Smooth muscle cell (in vitro differentiated cells): ENCODE data around the gene SLF2. TPM values are rescaled to one million over a fixed set of nuclear protein-coding genes. Genes with fewer than 3 reads are reported as not detected.

Experiments
- DNase-seq: peaks from one replicate; lab custom pipeline; 2025; ENCODE audit not compliant: unreplicated experiment; lab: John Stamatoyannopoulos, UW
- H2AFZ ChIP-seq: fragments of 200-600 bp; sonication (generic); 2 replicates; pipeline ENCODE4 v1.6.0; 2016; ENCODE audit warnings: antibody characterized with exemption, low read depth, mild to moderate bottlenecking
- H3F3A ChIP-seq: fragments of 200-600 bp; sonication (generic); 2 replicates; pipeline ENCODE4 v1.6.0; 2017; ENCODE audit warnings: antibody characterized with exemption, low read depth
- H3K27ac ChIP-seq: fragments of 200-600 bp; sonication (generic); 2 replicates; pipeline ENCODE4 v1.5.1; 2016; ENCODE audit warnings: low read depth, mild to moderate bottlenecking
- H3K27me3 ChIP-seq: fragments of 200-600 bp; sonication (generic); 2 replicates; pipeline ENCODE4 v1.6.1; 2016; ENCODE audit warnings: low read depth, mild to moderate bottlenecking
- H3K36me3 ChIP-seq: fragments of 200-600 bp; sonication (generic); 2 replicates; pipeline ENCODE4 v1.5.1; 2016; ENCODE audit warnings: low read depth
- H3K4me1 ChIP-seq: fragments of 200-600 bp; sonication (generic); 2 replicates; pipeline ENCODE4 v1.5.1; 2016; ENCODE audit warnings: low read depth
- H3K4me2 ChIP-seq: fragments of 200-600 bp; sonication (generic); 2 replicates; pipeline ENCODE4 v1.6.0; 2016; ENCODE audit warnings: mild to moderate bottlenecking
- H3K4me3 ChIP-seq: fragments of 200-600 bp; sonication (generic); 2 replicates; pipeline ENCODE4 v1.5.1; 2016; ENCODE audit warnings: mild to moderate bottlenecking
- H3K79me2 ChIP-seq: fragments of 200-600 bp; sonication (generic); 2 replicates; pipeline ENCODE4 v1.6.0; 2016; ENCODE audit warnings: low read depth, mild to moderate bottlenecking
- H3K9ac ChIP-seq: fragments of 200-600 bp; sonication (generic); 2 replicates; pipeline ENCODE4 v1.6.0; 2016; ENCODE audit warnings: low read depth
- H3K9me3 ChIP-seq: fragments of 200-600 bp; sonication (generic); replicated peaks from 2 replicates; pipeline ENCODE4 v1.5.1; 2016; ENCODE audit warnings: low read depth
- H4K20me1 ChIP-seq: fragments of 200-600 bp; sonication (generic); 2 replicates; pipeline ENCODE4 v1.6.0; 2016; ENCODE audit warnings: low read depth
- CTCF ChIP-seq: fragments of 200-600 bp; sonication (generic); IDR thresholded peaks from 2 replicates; pipeline ENCODE4 v1.5.1; 2017; ENCODE audit warnings: borderline replicate concordance, mild to moderate bottlenecking, antibody characterized with exemption; ENCODE audit not compliant: insufficient read depth, poor library complexity, severe bottlenecking
- WGBS: methylation state at CpG from one replicate; pipeline ENCODE4 v1.1.7; 2016; ENCODE audit warnings: low lambda C conversion rate; 5-methylcytosine and 5-hydroxymethylcytosine counted together
- polyA plus RNA-seq: library from polyadenylated mRNA; unstranded; fragments of >200 nt; fragmentation: Nextera tagmentation; extraction: Ambion mirVana; gene quantifications from 2 replicates; pipeline ENCODE4 v1.2.1, GENCODE V29; 2016
- total RNA-seq: library from RNA; depleted of rRNA; stranded (reverse); fragments of >200 nt; gene quantifications from 2 replicates; pipeline ENCODE4 v1.2.3, GENCODE V29; 2014

The SLF2 gene
- total and polyA plus RNA-seq, 2 experiments from 2014 or later: 8.1 to 24.9 TPM

GRCh38 chr10:100930368-100930767 is 17.6 kb downstream of the SLF2 start:
- Histone ChIP-seq H3K9me3 (no peaks in the 10 kb centered on the region), H3K27ac (no peak overlapping the region), H3K4me3 (no peak overlapping the region), H4K20me1 (peaks cover 9% of the 10 kb centered on the region), H3K79me2 (peaks cover under 1% of the 10 kb centered on the region), H3F3A (no peaks in the 10 kb centered on the region), H3K9ac (no peak overlapping the region), H2AFZ (no peak overlapping the region), H3K4me1 (no peaks in the 10 kb centered on the region), H3K4me2 (no peak overlapping the region), H3K27me3 (no peaks in the 10 kb centered on the region), H3K36me3 (peaks cover 41% of the 10 kb centered on the region)
- TF ChIP-seq CTCF: no peak
- DNase-seq: no peak

- Histone ChIP-seq H2AFZ (no peak overlapping the region), H3K4me2 (no peak overlapping the region), H3K27ac (no peak overlapping the region), H3K9me3 (no peaks in the 10 kb centered on the region), H4K20me1 (no peaks in the 10 kb centered on the region), H3K9ac (no peak overlapping the region), H3K27me3 (no peaks in the 10 kb centered on the region), H3K4me1 (no peaks in the 10 kb centered on the region), H3K36me3 (peaks cover 38% of the 10 kb centered on the region), H3F3A (no peaks in the 10 kb centered on the region), H3K79me2 (no peaks in the 10 kb centered on the region), H3K4me3 (no peak overlapping the region)
- TF ChIP-seq CTCF: peak; percentile 26
- no peak for DNase-seq
- WGBS: 93% methylated on average over 3 of the region's 3 CpGs
Measured at GRCh38 chr10:100934084-100934659, 21.4 kb downstream of the SLF2 start.

DNA sequence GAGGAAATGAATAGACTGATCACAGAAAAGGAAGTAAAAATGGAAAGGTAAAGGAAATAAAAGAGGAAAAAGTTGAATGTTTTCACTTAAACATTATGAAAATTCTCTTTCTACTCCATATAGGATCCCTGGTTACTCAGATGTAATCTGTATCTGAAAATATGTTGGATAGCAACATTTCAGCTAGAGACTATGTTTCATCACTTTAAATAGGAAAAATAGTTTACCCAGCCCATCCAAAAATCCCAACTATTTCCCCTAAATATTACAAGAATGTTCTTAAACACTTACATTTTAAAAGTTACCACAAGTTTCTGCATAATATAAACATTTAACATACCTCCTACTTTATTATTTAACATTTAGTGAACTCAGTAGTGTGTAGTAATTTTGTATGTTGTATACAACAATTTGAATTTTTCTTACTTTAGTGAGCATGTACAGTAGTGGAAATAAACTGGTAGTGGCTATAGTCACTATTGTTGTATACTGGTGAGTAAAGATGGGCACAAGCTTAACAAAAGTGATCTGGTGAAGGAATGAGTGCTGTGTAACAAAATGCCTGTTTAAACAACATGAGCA is 27.1 kb downstream of the SLF2 start:
- H3K9me3 ChIP-seq: no peaks in the 10 kb centered on the region
- peaks cover 36% of the 10 kb centered on the region for H3K36me3 ChIP-seq
- H3K79me2 ChIP-seq: no peaks in the 10 kb centered on the region
- H3K27me3 ChIP-seq: no peaks in the 10 kb centered on the region
- H3K4me2 ChIP-seq: no peak overlapping the region
- no peak overlapping the region for H2AFZ ChIP-seq
- no peaks in the 10 kb centered on the region for H3K4me1 ChIP-seq
- DNase-seq: no peak
- no peak overlapping the region for H3K4me3 ChIP-seq
- TF ChIP-seq CTCF: no peak
- no peak overlapping the region for H3K27ac ChIP-seq
- H3F3A ChIP-seq: no peaks in the 10 kb centered on the region
- H4K20me1 ChIP-seq: no peaks in the 10 kb centered on the region
- H3K9ac ChIP-seq: no peak overlapping the region

DNA sequence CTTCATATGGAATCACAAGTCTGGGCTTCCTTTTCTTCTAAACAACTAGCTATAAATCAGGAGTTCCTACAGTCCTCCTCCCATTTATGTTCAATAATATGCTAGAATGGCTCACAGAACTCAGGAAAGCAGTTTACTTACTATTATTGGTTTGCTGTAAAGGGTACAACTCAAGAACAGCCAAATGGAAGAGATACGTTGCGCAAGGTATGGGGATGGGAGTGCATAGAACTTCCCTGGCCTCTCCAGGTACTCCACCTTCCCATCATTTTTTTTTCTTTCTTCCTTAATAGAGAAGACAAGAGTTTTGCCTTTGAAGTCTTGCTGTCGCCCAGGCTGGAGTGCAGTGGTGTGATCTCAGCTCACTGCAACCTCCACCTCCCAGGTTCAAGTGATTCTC is 29.5 kb downstream of the SLF2 start:
- H4K20me1 ChIP-seq: no peaks in the 10 kb centered on the region
- DNase-seq: no peak
- no peaks in the 10 kb centered on the region for H3K4me1 ChIP-seq
- H3K4me2 ChIP-seq: no peak overlapping the region
- H3K4me3 ChIP-seq: no peak overlapping the region
- no peak overlapping the region for H2AFZ ChIP-seq
- H3K9ac ChIP-seq: no peak overlapping the region
- H3K36me3 ChIP-seq: peaks cover 42% of the 10 kb centered on the region
- WGBS: 96% methylated on average over 3 of the region's 3 CpGs
- no peak for TF ChIP-seq CTCF
- no peaks in the 10 kb centered on the region for H3K79me2 ChIP-seq
- no peak overlapping the region for H3K27ac ChIP-seq
- H3F3A ChIP-seq: no peaks in the 10 kb centered on the region
- H3K27me3 ChIP-seq: no peaks in the 10 kb centered on the region
- H3K9me3 ChIP-seq: no peaks in the 10 kb centered on the region
